ENCODE measurements around the gene IQSEC1. TPM values are rescaled to one million over a fixed set of nuclear protein-coding genes. Genes with fewer than 3 reads are reported as not detected.

Gene IQSEC1
- total RNA-seq, 4 donors from 2014 or later, result 13.7 to 59.4 (median 35.5) TPM

DNA sequence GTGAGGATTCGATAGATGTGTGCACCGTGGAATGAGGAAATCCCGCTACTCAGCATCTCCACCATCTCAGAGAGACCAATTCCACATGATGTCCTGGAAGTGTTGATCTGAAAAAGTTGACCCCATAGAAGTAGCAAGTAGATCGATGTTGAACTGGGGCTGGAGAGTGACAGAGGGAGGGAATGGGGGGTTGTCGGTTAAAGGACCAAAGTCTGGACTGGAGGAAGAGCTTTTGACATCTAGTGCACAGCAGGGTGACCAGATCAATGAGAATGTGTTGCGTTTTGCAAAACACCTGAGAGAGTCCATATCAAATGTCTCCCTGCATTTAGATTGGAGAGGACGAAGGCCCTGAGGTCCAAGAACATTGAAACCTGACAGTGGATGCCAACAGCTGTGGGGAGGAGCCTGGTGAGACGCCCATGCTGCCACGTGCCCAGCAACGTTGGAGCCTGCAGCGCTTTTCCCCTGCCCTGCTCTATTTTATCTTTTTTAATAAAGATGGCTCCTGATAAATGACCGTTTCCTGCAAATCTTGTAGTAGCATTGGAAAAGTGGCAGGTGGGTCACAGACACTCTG is 201.7 kb downstream of the IQSEC1 start:
- Histone ChIP-seq H3K4me1 (peaks cover 0 to 19% (median 8%) of the 10 kb centered on the region in 4 donors), H3K9me3 (no peaks in the 10 kb centered on the region), H3K27me3 (no peaks in the 10 kb centered on the region), H3K4me3 (no peak overlapping the region), H3K36me3 (no peaks in the 10 kb centered on the region), H3K27ac (no peak overlapping the region)
- TF ChIP-seq POLR2A (IDR thresholded peaks at IDR 0.05) (no peak), CTCF (IDR thresholded peaks at IDR 0.05) (no peak)
- DNase-seq, result no peak

DNA sequence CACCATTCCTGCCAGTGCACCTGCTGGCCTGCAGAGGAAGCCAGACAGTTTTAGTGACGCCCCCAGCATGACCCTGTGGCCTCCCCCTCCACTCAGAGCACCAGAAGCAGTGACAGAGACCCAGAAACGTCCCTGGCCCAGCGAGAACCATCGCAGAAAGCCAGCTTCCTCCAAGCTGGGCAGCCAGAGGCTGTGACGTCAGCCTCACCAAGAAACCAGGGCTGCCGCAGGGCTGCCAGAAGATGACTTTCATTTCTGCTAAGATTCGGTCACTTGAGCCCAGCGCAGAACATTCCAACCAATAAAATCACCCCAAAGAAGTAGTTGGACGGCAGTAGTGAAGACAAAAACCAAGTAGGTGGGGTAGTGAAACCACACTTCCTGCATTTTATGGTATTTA is 202.3 kb downstream of the IQSEC1 start:
- peak overlapping the region in 1 of 4 donors; percentile 13 for H3K27ac ChIP-seq

DNA sequence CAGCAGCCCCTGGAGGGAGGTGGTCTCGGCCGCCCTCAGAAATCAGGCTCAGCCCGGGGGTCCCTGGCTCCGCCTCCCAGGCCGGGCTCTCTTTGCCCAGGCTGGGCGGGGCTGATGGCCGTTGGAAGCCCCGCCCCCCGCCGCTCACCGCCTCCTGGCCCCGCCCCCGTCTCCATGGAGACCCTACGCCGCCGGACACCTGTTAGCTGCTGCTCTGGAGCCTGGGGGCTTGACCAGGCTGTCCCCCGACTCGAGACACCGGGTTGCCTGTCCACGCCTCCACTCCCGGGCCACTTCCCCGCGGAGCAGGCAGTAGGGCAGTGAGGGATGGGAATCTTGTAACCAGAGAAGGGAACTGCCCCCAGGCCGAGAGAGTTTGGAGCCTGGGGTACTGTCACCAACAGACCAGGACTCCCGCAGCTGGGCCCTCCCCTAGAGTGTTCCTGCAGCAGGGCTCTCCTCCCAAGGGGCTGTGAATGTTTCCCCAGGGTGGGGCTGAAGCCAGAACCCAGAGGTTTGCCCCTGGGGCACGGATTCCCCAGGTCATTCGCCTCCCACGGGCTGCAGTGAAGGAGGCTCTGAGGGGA is 204.1 kb downstream of the IQSEC1 start:
- peak overlapping the region; percentile 6 to 42 (median 16) for H3K4me3 ChIP-seq
- peak; percentile 66 to 79 (median 70) for DNase-seq

More for the DNA sequence above, 202.3 kb downstream of the IQSEC1 start:
- H3K9me3 ChIP-seq, result no peaks in the 10 kb centered on the region
- no peaks in the 10 kb centered on the region for H3K27me3 ChIP-seq
- no peak for TF ChIP-seq CTCF (IDR thresholded peaks at IDR 0.05)
- TF ChIP-seq POLR2A (IDR thresholded peaks at IDR 0.05), result no peak
- peaks cover 0 to 13% (median 6%) of the 10 kb centered on the region in 4 donors for H3K4me1 ChIP-seq
- no peak overlapping the region for H3K4me3 ChIP-seq
- no peaks in the 10 kb centered on the region for H3K36me3 ChIP-seq
- peak in 2 of 3 donors; percentile 69 to 84 for DNase-seq

GRCh38 chr3:12868039-12869034 is 204.9 kb downstream of the IQSEC1 start:
- no peak overlapping the region for H3K27ac ChIP-seq

More for the DNA sequence above, 204.1 kb downstream of the IQSEC1 start:
- peaks cover 0 to 12% (median 6%) of the 10 kb centered on the region in 4 donors for H3K4me1 ChIP-seq
- TF ChIP-seq POLR2A (IDR thresholded peaks at IDR 0.05) (no peak), CTCF (IDR thresholded peaks at IDR 0.05) (no peak)
- H3K36me3 ChIP-seq, result no peaks in the 10 kb centered on the region
- no peaks in the 10 kb centered on the region for H3K27me3 ChIP-seq
- no peaks in the 10 kb centered on the region for H3K9me3 ChIP-seq
- H3K27ac ChIP-seq, result no peak overlapping the region

More at GRCh38 chr3:12868039-12869034, 204.9 kb downstream of the IQSEC1 start:
- Histone ChIP-seq H3K4me3 (peak overlapping the region; percentile 12 to 42 (median 20)), H3K4me1 (peaks cover 0 to 12% (median 6%) of the 10 kb centered on the region in 4 donors), H3K36me3 (no peaks in the 10 kb centered on the region), H3K9me3 (no peaks in the 10 kb centered on the region), H3K27me3 (no peaks in the 10 kb centered on the region)
- TF ChIP-seq POLR2A (IDR thresholded peaks at IDR 0.05) (no peak), CTCF (IDR thresholded peaks at IDR 0.05) (peak; percentile 46 to 92 (median 88))
- DNase-seq, result peak; percentile 69 to 90 (median 84)

Data from Peyer's patch (tissue), 4 donors.